CMK (cell line): ENCODE data around the gene FAM151B.
"Not testable (repeated sequence)": the region's sequence is repeated elsewhere in the genome, so short reads cannot be mapped to it uniquely, and the experiment has no call there.

ENCODE experiments used
- DNase-seq: peaks from one replicate; pipeline ENCODE4 v3.0.0-alpha.2; 2010; ENCODE audit warnings: low read depth

The FAM151B gene

DNA sequence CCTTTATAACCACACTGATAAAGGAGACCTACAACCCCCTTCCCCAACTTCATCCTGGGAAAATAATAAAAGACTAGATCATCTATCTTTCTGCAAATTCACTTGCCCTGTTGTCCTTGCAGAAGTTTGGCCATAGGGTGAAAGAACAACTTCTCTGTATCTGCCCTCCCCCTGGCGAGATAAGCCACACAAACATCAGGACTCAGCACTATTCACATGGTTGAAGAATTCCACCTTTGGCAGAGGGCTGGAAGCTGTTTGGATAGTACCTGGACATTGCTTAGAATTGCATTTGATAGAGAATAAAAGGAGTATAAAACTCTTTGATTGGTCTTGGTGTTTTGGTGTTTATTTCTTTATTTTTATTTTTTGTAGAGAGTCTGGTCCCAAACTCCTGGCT is 16.9 kb downstream of the FAM151B start:
- no peak for DNase-seq

DNA sequence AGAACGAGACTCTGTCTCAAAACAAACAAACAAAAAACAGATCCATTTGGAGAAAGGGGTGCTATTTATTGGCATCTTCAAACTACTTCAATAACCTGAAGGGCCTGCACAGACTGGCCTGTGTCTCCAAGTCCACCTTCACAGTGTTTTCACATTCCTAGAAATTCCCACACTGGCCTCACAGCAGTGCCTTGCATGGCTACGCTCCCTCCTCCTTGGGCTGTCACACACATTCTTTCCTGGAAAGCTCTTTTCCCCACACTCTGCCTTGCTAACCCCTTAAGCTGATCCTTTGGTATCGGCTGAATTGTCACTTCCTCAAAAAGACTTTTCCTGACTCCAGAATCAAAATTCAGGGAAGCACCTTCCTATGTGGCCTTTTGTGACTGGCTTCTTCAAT is 19.8 kb downstream of the FAM151B start:
- no peak for DNase-seq

DNA sequence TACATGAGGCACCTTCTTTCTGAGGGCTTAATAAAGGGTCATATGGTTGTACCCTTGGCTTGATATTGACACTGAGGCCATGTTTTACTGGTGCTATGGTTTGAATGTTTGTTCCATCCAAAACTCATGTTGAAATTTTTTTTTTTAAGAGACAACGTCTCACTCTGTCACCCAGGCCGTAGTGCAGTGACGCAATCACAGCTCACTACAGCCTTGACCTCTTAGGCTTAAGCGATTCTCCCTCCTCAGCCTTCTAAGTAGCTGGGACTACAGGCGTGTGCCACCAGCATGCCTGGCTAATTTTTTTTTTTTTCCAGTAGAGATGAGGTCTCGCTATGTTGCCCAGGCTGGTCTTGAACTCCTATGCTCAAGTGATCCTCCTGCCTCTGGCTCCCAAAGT is 20.9 kb downstream of the FAM151B start:
- no peak for DNase-seq

DNA sequence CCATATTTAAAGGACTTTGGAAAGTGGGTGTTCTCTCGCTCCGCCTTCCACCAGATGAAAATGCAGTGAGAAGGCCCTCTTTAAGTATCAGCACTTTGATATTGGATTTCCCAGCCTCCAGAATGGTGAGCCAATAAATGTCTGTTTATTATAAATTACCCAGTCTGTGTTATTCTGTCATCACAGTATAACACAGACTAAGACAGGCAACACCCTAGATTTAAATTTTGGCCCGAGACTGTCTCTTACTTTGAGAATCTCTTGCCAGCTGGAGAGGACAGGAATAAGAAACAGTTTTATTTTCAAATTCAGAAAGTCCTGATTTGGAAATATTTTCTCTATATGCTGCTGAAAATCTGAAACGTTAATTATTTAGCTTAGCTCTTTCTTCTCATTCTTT is 21.5 kb downstream of the FAM151B start:
- DNase-seq, result no peak

DNA sequence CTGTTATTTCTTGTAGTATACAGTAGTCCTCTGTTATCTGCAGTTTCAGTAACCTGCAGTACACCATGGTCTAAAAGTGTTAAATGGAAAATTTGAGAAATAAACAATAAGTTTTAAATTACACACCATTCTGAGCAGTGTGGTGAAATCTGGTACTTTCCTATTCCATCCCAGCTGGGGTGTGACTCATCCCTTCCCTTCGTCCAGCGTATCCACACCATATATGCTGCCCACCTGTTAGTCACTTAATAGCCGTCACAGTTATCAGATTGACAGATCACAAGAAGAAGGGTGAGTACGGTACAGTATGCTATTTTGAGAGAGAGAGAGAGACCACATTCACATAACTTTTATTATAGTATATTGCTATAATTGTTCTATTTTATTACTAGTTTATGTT is 28.9 kb downstream of the FAM151B start:
- DNase-seq, result no peak

DNA sequence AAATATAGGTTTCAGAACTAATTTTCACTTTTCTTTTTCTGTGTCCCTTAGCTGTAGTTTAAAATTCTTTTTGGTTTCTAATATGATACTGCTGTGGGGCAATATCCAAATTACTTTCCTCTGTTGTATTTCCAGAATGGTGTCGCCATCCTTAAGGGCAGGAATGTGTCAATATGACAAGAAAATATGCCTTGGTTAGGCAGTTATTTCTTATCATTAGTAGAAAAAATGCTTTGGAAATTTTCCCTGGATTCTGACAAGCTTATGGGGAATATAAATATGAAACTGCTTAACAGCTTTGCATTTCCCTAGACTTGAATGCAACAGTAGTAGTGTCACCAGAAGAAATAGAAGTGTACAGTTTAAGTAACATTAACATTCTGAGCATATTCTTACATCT is 52.8 kb downstream of the FAM151B start:
- no peak for DNase-seq

DNA sequence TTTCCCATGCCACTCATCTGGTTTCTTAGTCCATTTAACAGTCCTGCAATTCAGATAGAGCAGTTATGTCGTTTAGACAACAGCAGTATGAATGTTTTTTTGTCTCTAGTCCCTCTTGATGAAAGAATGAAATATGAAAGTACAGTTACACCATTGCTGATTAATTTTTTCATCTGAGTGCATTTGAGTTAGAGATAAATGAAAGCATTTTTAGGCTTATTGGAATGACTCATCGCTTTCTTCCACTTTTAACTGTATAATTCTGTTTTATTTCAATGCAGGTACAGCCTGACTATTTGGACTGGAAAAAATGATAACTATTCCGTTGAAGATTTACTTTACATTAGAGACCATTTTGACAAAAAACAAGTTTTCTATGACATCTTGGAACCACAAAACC is 53.5 kb downstream of the FAM151B start:
- no peak for DNase-seq

DNA sequence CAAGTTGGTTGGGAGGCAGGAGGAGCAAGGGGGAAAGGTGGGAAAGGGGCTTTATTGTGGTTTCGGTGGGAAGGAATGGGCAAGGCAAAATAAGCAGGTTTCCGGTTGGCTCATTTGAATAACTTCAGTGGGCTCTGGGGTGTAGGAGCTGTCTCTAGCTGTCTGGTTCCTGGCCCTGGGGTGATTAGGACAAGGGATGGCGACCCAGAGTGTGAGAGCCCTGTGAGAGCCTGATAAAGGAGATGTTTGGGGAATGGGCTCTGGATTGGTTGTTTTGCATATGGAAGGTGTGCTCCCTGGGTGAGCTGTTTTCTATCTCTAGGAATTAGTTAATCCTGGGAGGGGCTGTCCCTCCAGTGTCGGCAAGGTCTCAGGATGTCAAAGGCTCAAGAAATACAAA is 66.7 kb downstream of the FAM151B start:
- DNase-seq, result no peak

DNA sequence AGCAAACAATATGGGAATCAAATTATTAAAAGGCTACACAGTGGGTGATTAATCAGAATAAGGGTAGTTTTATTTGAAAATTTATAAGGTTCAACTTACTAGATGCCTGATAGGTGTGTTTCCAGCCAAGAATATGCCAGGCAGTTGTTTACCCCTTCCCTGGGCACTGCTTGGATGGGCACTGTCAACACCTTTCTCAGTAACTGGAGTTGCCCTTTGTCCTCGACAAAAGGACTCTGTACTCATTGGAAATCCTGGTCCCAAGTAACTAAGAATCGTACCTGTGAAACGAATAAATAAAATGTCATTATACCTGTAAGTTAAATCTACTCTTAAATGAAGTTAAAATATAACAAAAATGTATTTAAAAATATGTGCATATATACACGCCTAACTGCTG is 67.2 kb downstream of the FAM151B start:
- DNase-seq, result no peak

DNA sequence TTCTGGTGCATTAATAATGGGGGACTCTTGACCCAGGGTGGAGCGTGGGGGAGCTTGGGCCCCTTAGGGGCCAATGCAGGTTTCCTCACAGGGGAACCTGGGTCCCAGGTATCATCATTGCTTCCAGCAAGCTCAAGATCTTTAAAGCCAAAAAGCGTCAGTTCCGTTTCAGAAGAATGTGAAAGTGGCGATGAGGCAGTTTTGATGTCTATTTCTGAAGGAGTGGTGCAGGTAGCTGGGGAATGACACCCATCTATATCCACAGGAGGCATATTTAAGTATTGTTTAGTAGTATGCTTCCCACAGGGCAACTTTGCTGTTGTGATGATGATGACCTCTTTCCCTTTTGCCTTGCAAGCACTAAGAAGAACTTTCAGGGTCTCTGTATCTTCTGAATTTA is 71.3 kb downstream of the FAM151B start:
- no peak for DNase-seq

DNA sequence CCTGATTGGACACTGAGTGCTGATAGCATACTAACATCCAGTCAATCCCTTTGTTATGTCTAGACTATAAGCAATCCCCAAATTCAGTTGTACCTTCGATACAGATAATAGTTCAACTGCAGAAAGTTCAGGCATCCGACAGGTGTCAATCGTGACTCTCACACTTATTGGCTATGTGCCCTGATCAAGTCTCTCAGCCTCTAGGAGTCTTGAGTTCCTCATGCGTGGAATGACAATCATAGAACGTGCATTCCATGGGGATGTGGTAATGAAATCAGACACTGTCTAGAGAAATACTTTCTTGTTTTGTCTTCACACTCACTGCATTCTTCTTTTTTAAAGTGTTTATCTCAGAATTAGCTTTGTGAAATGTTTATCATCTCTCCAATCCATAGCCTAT is 77.4 kb downstream of the FAM151B start:
- DNase-seq, result no peak

DNA sequence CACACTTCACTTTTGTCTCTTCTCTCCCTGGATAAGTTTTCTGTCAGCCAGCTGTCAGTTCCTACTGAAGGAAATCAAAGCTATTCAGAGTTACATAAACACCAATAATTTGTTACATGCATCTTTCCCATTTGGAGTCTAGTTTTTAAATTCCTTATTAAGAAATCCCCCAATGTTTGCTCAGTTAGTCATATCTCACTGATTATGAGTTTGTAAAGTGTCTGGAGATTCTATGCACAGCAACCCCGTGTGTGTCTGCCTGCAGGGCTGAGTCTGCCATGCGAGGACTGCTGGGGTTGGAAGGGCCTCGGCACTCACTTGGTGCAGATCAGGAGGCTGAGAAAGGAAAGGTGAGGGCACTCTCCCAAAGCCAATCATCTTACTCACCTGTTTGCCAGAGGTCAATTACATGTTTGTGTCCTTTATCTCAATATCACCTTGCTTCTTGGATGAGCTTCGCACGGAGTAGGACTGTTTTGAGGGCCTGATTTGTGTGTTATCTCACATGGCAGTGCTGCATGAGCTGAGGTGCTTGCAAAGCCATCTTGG is 78.9 kb downstream of the FAM151B start:
- DNase-seq, result no peak

DNA sequence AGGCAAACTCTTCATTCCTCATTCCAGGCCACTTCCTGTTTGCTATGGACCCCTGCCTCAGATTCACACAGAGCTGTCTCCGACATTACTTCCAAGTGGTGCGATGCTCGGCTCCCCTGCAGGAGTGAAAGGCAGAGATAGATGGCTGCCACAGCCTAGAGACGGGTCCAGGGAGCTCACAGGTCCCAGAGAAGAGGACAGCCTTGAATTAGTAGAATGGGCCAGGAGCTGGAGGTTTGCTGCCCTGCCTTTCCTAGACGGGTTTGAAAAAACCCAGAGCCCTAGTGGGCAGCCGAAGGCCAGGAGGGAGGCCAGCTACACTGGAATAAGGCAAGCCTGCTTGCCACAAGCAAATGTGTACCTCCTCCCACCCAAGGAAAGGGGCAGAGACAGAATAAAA is 80.4 kb downstream of the FAM151B start:
- DNase-seq, result no peak

DNA sequence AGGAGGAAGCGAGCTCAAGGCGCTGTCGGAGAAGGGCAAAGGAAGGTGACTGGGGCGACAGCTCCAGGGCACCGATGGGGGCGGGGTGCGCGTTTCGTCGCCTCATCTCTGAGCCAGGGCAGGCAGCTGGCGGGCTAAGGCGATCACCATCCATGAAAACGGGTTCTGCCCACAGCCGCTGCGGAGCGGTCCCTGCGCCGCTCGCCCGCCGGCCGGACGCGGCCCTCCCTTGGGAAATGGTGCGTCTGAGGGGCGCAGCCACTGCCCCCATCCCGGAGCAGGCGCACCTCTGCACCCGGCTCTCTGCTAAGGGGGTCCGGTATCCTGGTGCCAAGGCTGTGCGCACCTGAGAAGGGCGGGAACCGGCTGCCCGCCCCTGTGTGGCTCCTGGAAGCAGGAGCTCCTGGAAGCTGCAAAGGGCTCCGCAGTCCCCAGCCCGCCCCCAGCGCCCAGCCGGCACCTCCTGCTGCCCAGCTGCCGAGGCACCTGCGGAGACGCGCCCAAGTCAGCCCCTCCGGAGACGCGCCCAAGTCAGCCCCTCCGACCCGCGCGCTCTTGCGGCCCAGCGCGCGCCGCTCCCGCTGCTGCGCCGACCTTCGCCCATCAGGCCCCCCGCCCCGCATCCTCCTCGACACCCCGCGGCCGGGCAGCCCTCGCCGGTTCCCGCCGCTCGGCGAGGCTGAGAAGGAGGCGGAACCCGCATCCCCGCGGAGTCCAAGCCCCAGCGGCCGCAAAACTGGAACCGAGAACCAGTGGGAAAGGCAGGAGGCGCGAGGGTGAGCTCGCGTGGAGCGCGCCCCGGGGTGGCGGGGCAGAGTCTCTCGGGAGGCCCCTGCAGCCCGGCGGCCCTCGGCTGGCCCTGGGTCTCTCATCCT is 81.4 kb downstream of the FAM151B start:
- DNase-seq, result no peak

DNA sequence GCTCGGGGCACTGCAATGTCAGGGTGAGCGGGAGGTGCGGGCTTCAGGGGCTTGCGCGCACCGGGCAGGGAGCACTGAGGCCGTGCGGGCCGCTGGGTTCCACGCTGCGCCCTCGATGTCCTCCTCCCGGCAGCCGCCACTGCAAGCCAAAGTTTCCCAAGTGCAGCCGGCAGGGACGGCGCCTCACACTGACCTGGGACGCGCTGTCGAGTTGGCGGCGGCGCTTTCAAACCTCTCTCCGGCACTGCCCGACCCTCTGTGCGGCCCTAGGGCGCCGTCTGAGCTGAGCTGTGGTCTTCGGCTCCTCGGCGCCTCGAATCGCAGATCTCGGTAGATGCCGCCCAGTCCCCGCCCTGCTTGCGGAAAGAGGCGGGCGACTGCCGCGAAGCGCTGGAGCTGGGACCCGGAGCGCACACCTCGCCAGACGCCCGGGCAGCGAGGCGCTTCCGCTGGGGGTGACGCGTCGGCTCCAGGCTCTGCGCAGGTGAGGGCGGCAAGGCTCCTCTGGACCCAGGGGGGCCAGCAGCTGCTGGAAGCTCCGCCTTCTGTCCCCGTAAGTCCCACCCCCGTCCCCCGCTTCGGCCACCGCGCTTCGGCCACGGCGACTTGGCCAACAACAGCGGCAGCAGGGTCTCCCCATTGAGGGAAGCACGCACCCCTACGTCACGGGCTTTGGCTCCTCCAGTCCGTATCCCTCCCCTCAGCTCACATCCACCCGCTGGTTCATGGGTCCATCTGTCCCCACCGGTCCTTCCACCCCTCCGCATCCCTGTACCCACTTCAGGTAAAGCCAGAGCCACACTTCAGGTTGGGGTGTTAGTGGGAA is 82.3 kb downstream of the FAM151B start, which contains the start of gene ANKRD34B:
Gene ANKRD34B (minus strand): TSS at position 320 of the 826 bp plus-strand sequence. CDS start 10,261 bp downstream, outside the sequence.
- DNase-seq, result no peak

DNA sequence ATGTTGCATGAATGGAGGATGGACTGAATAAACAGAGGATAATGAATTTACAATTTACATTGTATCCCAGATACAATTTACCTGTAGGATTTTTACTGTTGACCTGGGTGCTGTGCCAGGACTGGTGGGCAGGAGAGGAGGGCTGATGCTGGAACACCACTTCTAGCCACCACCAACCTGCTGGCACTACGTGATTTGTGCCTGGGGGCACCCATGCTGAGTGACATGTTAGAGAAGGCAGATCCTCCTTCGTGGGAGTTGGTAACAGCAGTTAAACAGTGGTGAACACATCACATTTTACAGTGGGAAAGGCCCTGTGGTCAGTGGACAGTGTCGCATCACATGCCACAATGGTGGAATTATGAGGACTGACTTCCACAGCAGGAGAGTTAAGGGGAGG is 85.2 kb downstream of the FAM151B start:
- no peak for DNase-seq

DNA sequence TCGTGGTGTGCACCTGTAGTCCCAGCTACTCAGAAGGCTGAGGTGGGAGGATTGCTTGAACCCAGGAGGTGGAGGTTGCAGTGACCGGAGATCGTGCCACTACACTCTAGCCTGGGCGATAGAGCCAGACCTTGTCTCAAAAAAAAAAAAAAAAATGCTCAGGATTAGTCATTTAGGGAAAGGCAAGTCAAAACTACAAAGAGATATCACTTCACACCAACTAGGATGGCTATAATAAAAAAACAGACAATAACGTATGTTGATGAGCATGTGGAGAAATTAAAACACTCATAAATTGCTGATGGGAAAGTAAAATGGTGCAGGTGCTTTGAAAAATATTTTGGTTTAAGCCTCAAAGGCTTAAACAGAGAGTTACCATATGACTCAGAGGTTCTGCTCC is 88.5 kb downstream of the FAM151B start:
- DNase-seq, result no peak

DNA sequence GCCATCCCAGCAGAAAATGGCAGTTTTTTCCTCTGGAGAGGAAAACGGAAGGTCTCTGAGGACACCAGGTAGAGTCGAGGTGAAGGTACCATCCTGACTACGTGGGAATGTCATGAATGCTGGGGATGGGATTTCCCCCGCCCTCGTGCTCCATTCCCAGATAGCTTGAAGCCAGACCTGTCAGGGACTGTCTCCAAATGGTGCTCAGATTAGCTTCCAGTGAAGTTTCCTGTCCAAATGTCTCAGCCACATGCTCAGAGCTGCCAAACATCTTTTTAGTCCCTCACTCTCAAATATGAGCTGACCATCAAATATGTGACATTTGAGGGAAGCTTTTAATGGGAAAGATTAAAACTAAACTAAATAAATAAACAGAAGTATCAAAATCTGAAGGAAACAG is 89.8 kb downstream of the FAM151B start:
- DNase-seq, result no peak

DNA sequence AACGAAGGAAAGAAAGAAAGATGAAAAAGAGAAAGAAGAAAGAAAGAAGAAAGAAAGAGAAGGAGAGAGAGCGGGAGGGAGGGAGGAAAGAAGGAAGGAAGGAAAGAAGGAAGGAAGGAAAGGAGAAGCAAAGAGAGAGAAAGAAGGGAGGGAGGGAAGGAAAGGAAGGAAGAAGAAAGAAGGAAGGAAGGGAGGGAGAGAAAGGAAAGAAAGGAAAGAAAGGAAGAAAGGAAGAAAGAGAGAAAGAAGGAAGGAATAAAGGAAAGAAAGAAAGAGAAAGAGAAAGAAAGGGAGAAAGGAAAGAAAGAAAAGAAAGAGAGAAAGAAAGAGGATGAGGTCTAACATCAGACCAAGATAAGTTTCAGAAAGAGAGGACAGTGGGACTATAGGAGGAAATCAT is 91.2 kb downstream of the FAM151B start:
- DNase-seq, result no peak

DNA sequence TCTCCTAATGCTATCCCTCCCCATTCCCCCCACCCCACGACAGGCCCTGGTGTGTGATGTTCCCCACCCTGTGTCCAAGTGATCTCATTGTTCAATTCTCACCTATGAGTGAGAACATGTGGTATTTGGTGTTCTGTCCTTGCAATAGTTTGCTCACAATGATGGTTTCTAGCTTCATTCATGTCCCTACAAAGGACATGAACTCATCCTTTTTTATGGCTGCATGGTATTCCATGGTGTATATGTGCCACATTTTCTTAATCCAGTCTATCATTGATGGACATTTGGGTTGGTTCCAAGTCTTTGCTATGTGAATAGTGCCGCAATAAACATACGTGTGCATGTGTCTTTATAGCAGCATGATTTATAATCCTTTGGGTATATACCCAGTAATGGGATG is 92.4 kb downstream of the FAM151B start:
- not testable (repeated sequence) for DNase-seq

DNA sequence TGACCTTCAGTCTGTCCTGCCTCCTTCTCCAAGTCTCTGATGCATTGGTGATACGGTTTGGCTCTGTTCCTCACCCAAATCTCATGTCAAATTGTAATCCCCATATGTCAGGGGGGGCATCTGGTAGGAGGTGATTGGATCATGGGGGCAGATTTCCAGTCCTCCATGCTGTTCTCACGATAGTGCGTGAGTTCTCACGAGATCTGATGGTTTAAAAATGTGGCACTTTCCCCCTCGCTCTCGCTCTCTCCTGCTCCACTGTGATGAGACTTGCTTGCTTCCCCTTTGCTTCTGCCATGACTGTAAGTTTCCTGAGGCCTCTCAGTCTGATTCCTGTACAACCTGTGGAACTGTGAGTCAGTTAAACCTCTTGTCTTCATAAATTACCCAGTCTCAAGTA is 96.9 kb downstream of the FAM151B start:
- DNase-seq, result no peak

DNA sequence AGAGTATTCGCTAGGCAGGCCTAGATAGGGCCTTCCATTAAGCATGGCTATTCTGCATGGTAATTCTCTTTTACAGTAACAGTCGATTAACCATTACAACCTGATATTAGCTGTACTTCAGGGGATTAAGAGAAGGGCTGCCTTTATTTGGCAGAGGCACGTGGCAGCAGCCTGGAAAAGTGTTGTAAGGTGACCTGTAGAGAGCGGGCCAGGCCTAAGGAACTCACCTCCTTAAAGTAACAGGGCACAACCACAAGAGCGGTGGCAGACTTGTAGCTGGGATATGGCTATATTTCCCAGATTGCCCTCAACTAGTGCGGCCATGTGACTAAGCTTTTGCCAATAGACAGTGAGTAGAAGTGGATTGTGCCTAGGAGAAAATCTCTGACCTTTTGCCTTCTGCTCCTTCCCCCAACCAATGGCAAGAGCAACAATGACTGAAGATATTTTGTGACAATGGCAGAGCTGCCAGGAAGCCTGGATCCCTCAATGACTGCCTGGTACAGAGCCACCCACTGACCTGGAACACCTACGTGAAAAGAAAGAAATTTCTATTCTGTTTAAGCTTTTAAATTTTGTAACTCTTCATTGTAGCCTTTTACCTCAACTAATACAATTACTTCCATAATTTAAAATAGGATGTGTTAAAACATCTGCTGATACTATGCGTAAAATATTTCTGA is 101.1 kb downstream of the FAM151B start:
- DNase-seq, result no peak
